DND-41 (cell line): ENCODE measurements around the gene KCNMA1.

Experiments
- CTCF ChIP-seq: IDR thresholded peaks from 2 replicates; pipeline ENCODE4 v1.5.1; 2012; ENCODE audit warnings: borderline replicate concordance, low read length, moderate library complexity, mild to moderate bottlenecking; ENCODE audit not compliant: poor library complexity, severe bottlenecking; ENCODE audit errors: extremely low read depth
- EZH2 ChIP-seq: IDR thresholded peaks from 3 replicates; pipeline ENCODE4 v1.6.1; 2012; ENCODE audit warnings: borderline replicate concordance, low read depth, mild to moderate bottlenecking, moderate library complexity, low read length, inconsistent platforms; ENCODE audit not compliant: severe bottlenecking

GRCh38 chr10:77188521-77188920, 449.1 kb downstream of the KCNMA1 start:
- TF ChIP-seq CTCF, result no peak
- TF ChIP-seq EZH2, result no peak
